HCT116 (cell line): ENCODE results near the gene BRAP. TPM values are rescaled to one million over a fixed set of nuclear protein-coding genes. Genes with fewer than 3 reads are reported as not detected.
"Not testable (repeated sequence)": the region's sequence is repeated elsewhere in the genome, so short reads cannot be mapped to it uniquely, and the experiment has no call there.

Experiments
- ATAC-seq: fragments of 200-7000 bp; cut with Tn5 transposase; 2 replicates; pipeline ENCODE4 v1.9.1; 2020; ENCODE audit warnings: mild to moderate bottlenecking, moderate library complexity
- BruUV-seq: library from RNA; stranded (reverse); fragments of 400-500 nt; replicated peaks from 2 replicates; lab custom pipeline; 2021; lab: Mats Ljungman, UMichigan
- CTCF ChIA-PET: fragments of 300-600 bp; sonication (Branson Sonifier 250); formaldehyde crosslinking; loops from one replicate; lab custom pipeline; 2021; ENCODE audit warnings: antibody characterized with exemption; lab: Charles Lee
- POLR2A ChIA-PET: fragments of 300-600, 350-600 bp; sonication (Branson Sonifier 250); formaldehyde crosslinking; loops from one replicate; lab custom pipeline; 2021; ENCODE audit warnings: antibody characterized with exemption; lab: Charles Lee
- RAD21 ChIA-PET, 2 experiments: fragments of 300-600 bp; sonication (Branson Sonifier 250); formaldehyde crosslinking; loops; one replicate each; lab custom pipeline; 2023; ENCODE audit warnings: low total read pairs in 2 of 2; ENCODE audit not compliant: uncharacterized antibody in 2 of 2, unreplicated experiment in 2 of 2, low non-redundant PET in 1 of 2; lab: Charles Lee
- DNase-seq: peaks from one replicate; pipeline ENCODE4 v3.0.0-alpha.2; 2010; ENCODE audit warnings: low read depth, low spot score
- H2AFZ ChIP-seq: fragments of 200-600 bp; shearing (Covaris generic), sonication (generic); 2 replicates; pipeline ENCODE4 v1.6.1; 2017; ENCODE audit warnings: low read depth, mixed run types, mixed read lengths, antibody characterized with exemption, low read length; ENCODE audit not compliant: poor library complexity, severe bottlenecking
- H3K27ac ChIP-seq: 2 replicates; pipeline ENCODE4 v1.5.1; 2012; ENCODE audit warnings: low read depth, low read length
- H3K27me3 ChIP-seq: fragments of 200-600 bp; sonication (generic); 2 replicates; pipeline ENCODE4 v1.6.1; 2016; ENCODE audit warnings: mixed run types, low read length, mixed read lengths; ENCODE audit not compliant: insufficient read depth
- H3K36me3 ChIP-seq, 2 experiments: fragments of 200-500 bp in 1 of 2; fragments of 200-600 bp in 1 of 2; sonication (Bioruptor generic) in 1 of 2; sonication (generic) in 1 of 2; 2 replicates each; pipeline versions ENCODE4 v1.5.1 to v1.6.1; 2014 to 2016; ENCODE audit warnings: low read length in 2 of 2, inconsistent platforms in 1 of 2, mixed read lengths in 1 of 2, mixed run types in 1 of 2; ENCODE audit not compliant: insufficient read depth in 2 of 2, control insufficient read depth in 1 of 2
- H3K4me1 ChIP-seq, 2 experiments: fragments of 200-600 bp in 1 of 2; sonication (generic) in 1 of 2; 2 replicates each; pipeline versions ENCODE4 v1.5.1 to v1.6.1; 2012 to 2017; ENCODE audit warnings: low read length in 2 of 2, inconsistent platforms in 1 of 2, mild to moderate bottlenecking in 1 of 2, mixed read lengths in 1 of 2, mixed run types in 1 of 2, moderate library complexity in 1 of 2; ENCODE audit not compliant: insufficient read depth in 2 of 2, control insufficient read depth in 1 of 2
- H3K4me2 ChIP-seq: fragments of 200-600 bp; sonication (generic); 2 replicates; pipeline ENCODE4 v1.6.1; 2017; ENCODE audit warnings: mixed run types, low read length, mixed read lengths
- H3K4me3 ChIP-seq, 2 experiments: fragments of 200-600 bp in 1 of 2; sonication (generic) in 1 of 2; replicated peaks in 1 of 2; 2 replicates each; pipeline ENCODE4 v1.5.1; 2011 to 2016; ENCODE audit warnings: low read length in 2 of 2, control low read depth in 1 of 2, low read depth in 1 of 2, mild to moderate bottlenecking in 1 of 2, mixed read lengths in 1 of 2, mixed run types in 1 of 2
- H3K79me2 ChIP-seq: fragments of 200-600 bp; sonication (generic); 2 replicates; pipeline ENCODE4 v1.6.1; 2017; ENCODE audit warnings: mild to moderate bottlenecking, mixed run types, low read length, moderate library complexity, mixed read lengths; ENCODE audit not compliant: insufficient read depth
- H3K9ac ChIP-seq: fragments of 200-600 bp; sonication (generic); 2 replicates; pipeline ENCODE4 v1.6.1; 2016; ENCODE audit warnings: low read length, mixed read lengths
- H3K9me2 ChIP-seq: fragments of 200-600 bp; sonication (generic), shearing (Covaris generic); 2 replicates; pipeline ENCODE4 v1.6.1; 2017; ENCODE audit warnings: mixed run types, mild to moderate bottlenecking, moderate library complexity; ENCODE audit not compliant: insufficient read depth
- H3K9me3 ChIP-seq, 2 experiments: fragments of 200-500 bp in 1 of 2; fragments of 200-600 bp in 1 of 2; sonication (Bioruptor generic) in 1 of 2; sonication (generic) in 1 of 2; 2 replicates each; pipeline ENCODE4 v1.6.1; 2014 to 2017; ENCODE audit warnings: low read length in 2 of 2, mixed read lengths in 2 of 2, inconsistent platforms in 1 of 2, low read depth in 1 of 2, mild to moderate bottlenecking in 1 of 2, mixed run types in 1 of 2, moderate library complexity in 1 of 2; ENCODE audit not compliant: control insufficient read depth in 1 of 2, insufficient read depth in 1 of 2
- H4K20me1 ChIP-seq: fragments of 200-600 bp; sonication (generic), shearing (Covaris generic); 2 replicates; pipeline ENCODE4 v1.6.1; 2017; ENCODE audit warnings: mixed run types, mild to moderate bottlenecking, moderate library complexity; ENCODE audit not compliant: insufficient read depth
- ATF3 ChIP-seq: IDR thresholded peaks from 2 replicates; pipeline ENCODE4 v1.6.1; 2012
- CBX3 ChIP-seq: IDR thresholded peaks from 2 replicates; pipeline ENCODE4 v1.6.1; 2012; ENCODE audit warnings: low read depth
- CTCF ChIP-seq, 3 experiments: fragments of 200-600 bp in 1 of 3; sonication (generic) in 1 of 3; IDR thresholded peaks in 2 of 3; conservative IDR thresholded peaks in 1 of 3; 2 replicates each; pipeline ENCODE4 v1.5.1; 2012 to 2017; ENCODE audit warnings: low read depth in 2 of 3, low read length in 2 of 3, antibody characterized with exemption in 1 of 3, borderline replicate concordance in 1 of 3, control low read depth in 1 of 3, mild to moderate bottlenecking in 1 of 3, mixed read lengths in 1 of 3, mixed run types in 1 of 3, moderate library complexity in 1 of 3; ENCODE audit not compliant: insufficient read depth in 1 of 3
- ELF1 ChIP-seq: IDR thresholded peaks from 2 replicates; pipeline ENCODE4 v1.6.1; 2012; ENCODE audit warnings: low read depth, borderline replicate concordance
- JUND ChIP-seq: IDR thresholded peaks from 2 replicates; pipeline ENCODE4 v1.6.1; 2012
- RAD21 ChIP-seq: IDR thresholded peaks from 2 replicates; pipeline ENCODE4 v1.6.1; 2012; ENCODE audit warnings: low read depth, mild to moderate bottlenecking
- SIN3A ChIP-seq: IDR thresholded peaks from 2 replicates; pipeline ENCODE4 v1.6.1; 2012; ENCODE audit warnings: low read depth
- SP1 ChIP-seq: IDR thresholded peaks from 2 replicates; pipeline ENCODE4 v1.6.1; 2012; ENCODE audit warnings: low read depth
- intact Hi-C: fragments of 100-400 bp; cut with micrococcal nuclease; formaldehyde crosslinking; loops from 2 replicates; pipeline ENCODE4 v1.10.0; 2022
- total RNA-seq: library from RNA; stranded (reverse); gene quantifications from one replicate; pipeline ENCODE4 v1.2.1, GENCODE V29; 2021; ENCODE audit not compliant: unreplicated experiment

The BRAP gene
- total RNA-seq, 1 experiment from 2014 or later, result 16.7 TPM

- intact Hi-C loops, H3K27me3 ChIP-seq, H3K4me2 ChIP-seq, H3K4me1 ChIP-seq, CTCF ChIA-PET, H4K20me1 ChIP-seq, H3K9ac ChIP-seq, POLR2A ChIA-PET, H3K27ac ChIP-seq, ATAC-seq, H3K9me2 ChIP-seq, RAD21 ChIA-PET, H3K9me3 ChIP-seq, H2AFZ ChIP-seq, BruUV-seq, DNase-seq, H3K79me2 ChIP-seq, H3K4me3 ChIP-seq: not testable (repeated sequence)
- peaks cover 11 to 29% of the 10 kb centered on the region in 2 experiments; a peak in 3 of 4 replicates for H3K36me3 ChIP-seq
Observed at GRCh38 chr12:111652530-111652929, 33.2 kb downstream of the BRAP start.

GRCh38 chr12:111650912-111651311, 34.8 kb downstream of the BRAP start:
- no peaks in the 10 kb centered on the region for H3K27me3 ChIP-seq
- intact Hi-C loops, result no loop called here
- H2AFZ ChIP-seq, result no peak overlapping the region
- no peaks in the 10 kb centered on the region for H4K20me1 ChIP-seq
- H3K4me3 ChIP-seq, result no peak overlapping the region
- CTCF ChIA-PET, result no interaction called here
- H3K4me2 ChIP-seq, result no peak overlapping the region
- H3K9ac ChIP-seq, result no peak overlapping the region
- no peak for DNase-seq
- peaks cover 0 to under 1% of the 10 kb centered on the region in 2 experiments; a peak in 1 of 4 replicates for H3K4me1 ChIP-seq
- ATAC-seq, result no peak
- H3K79me2 ChIP-seq, result no peaks in the 10 kb centered on the region
- TF ChIP-seq RAD21 (no peak), ATF3 (no peak), CTCF (IDR thresholded peaks at IDR 0.05 in 2 of 3, conservative IDR thresholded peaks at IDR 0.05 in 1 of 3; ENCODE audit: borderline replicate concordance in 1 of 3, insufficient read depth in 1 of 3, low read depth in 2 of 3, low read length in 2 of 3) (no peak), SP1 (no peak), SIN3A (no peak), JUND (no peak), CBX3 (no peak), ELF1 (no peak)
- RAD21 ChIA-PET, result no interaction called here
- no peak overlapping the region for H3K27ac ChIP-seq
- H3K36me3 ChIP-seq, result peaks cover 12 to 26% of the 10 kb centered on the region in 2 experiments; a peak in 3 of 4 replicates
- POLR2A ChIA-PET, result no interaction called here
- BruUV-seq, result no TSS peak
- H3K9me2 ChIP-seq, result no peaks in the 10 kb centered on the region
- no peaks in the 10 kb centered on the region for H3K9me3 ChIP-seq
